Activated naive CD8-positive, alpha-beta T cell (primary cell): ENCODE measurements around the gene KCNH4.
"Not testable (repeated sequence)": the region's sequence is repeated elsewhere in the genome, so short reads cannot be mapped to it uniquely, and the experiment has no call there.

Experiments used
- H3K27ac Mint-ChIP-seq: one replicate; pipeline ENCODE4 v1.8.0; 2021; ENCODE audit warnings: mixed read lengths
- H3K27me3 Mint-ChIP-seq: one replicate; pipeline ENCODE4 v1.8.0; 2021; ENCODE audit warnings: mixed read lengths
- H3K36me3 Mint-ChIP-seq: one replicate; pipeline ENCODE4 v1.8.0; 2021; ENCODE audit warnings: mixed read lengths
- H3K4me1 Mint-ChIP-seq: one replicate; pipeline ENCODE4 v1.8.0; 2021; ENCODE audit warnings: low read depth, mixed read lengths
- H3K4me3 Mint-ChIP-seq: one replicate; pipeline ENCODE4 v1.8.0; 2021; ENCODE audit warnings: mild to moderate bottlenecking, mixed read lengths
- H3K9me3 Mint-ChIP-seq: one replicate; pipeline ENCODE4 v1.8.0; 2021; ENCODE audit warnings: low read depth, mixed read lengths

The KCNH4 gene

DNA sequence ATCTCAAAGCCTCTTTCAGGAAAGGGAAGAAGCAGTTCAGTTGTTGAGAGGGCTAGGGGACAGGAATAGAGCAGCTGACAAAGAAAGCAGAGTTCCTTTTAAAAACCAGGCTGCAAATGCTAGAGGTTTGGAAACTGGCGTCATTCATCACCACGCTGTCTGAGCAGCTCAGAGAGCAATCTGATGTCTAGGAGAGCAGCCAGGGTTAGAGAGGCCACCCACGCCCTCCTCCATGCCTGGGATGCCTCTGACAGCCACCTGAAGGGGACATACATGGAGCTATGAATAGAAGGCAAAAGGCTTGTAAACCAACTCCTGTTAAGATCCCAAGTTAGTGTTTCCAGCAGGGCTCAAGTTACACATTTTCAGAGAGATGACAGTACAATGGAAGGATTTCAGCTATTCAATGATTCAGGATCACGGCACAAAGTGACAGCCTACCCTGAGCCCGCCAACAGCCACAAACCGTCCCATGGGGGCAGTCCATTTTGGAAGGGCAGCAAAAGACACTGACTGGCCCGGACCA is 38.5 kb downstream of the KCNH4 start:
- Mint-ChIP-seq H3K9me3 (no peaks in the 10 kb centered on the region), H3K4me1 (peaks cover 38% of the 10 kb centered on the region), H3K36me3 (peaks cover 2% of the 10 kb centered on the region), H3K27ac (no peak overlapping the region), H3K27me3 (no peaks in the 10 kb centered on the region), H3K4me3 (no peak overlapping the region)

GRCh38 chr17:42141382-42141781 is 39.6 kb downstream of the KCNH4 start:
- Mint-ChIP-seq H3K36me3 (peaks cover 2% of the 10 kb centered on the region), H3K27ac (no peak overlapping the region), H3K27me3 (no peaks in the 10 kb centered on the region), H3K4me1 (peaks cover 35% of the 10 kb centered on the region), H3K9me3 (no peaks in the 10 kb centered on the region), H3K4me3 (no peak overlapping the region)

DNA sequence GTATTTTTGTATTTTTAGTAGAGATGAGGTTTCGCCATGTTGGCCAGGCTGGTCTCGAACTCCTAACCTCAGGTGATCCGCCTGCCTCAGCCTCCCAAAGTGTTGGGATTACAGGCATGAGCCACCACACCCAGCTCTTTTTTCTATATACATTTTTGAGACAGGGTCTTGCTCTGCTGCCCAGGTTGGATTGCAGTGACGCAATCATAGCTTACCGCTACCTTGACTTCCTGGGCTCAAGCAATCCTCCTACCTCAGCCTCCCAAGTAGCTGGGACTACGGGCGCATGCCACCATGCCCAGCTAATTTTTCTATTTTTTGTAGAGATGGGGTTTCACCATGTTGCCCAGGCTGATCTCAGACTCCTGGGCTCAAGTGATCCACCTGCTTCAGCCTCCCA is 40.3 kb downstream of the KCNH4 start:
- H3K4me3 Mint-ChIP-seq, H3K27ac Mint-ChIP-seq, H3K36me3 Mint-ChIP-seq, H3K9me3 Mint-ChIP-seq, H3K27me3 Mint-ChIP-seq: not testable (repeated sequence)
- H3K4me1 Mint-ChIP-seq = peaks cover 37% of the 10 kb centered on the region

DNA sequence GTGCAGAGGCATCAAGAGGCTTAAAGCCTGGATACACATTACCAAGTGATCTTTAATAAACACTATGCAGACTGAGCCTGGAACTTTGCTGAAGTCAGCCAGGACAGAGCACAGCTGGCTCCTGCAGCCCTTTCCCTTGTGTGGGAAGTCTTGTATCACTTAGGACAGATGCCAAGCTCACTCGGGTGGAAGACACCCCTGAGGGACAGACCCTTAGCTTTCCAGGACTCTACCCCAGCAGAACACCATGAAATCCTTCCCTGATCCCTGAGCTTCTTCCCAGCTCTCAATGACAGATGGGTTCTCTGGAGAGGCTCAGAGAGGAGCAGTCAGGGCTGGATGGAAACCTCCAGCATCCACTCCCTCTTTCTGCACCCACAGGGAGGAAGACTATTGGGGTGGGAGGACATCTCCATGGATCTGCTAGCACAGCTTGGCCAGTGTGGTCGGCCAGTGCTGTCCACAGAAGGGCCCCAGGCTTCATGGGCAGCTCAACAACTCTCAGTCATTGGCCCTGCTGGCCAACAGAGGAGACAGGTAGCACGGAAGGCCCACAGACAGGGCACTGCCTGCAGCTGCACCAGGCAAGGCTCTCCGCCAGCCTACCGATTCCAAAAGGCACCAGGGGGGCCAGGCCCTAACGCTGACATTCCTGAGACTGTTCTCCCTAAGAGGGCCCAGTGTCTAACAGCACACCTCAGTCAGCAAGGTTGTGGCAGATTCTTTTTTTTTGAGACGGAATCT is 42.0 kb downstream of the KCNH4 start:
- H3K27me3 Mint-ChIP-seq = no peaks in the 10 kb centered on the region
- no peak overlapping the region for H3K4me3 Mint-ChIP-seq
- peaks cover 49% of the 10 kb centered on the region for H3K4me1 Mint-ChIP-seq
- H3K36me3 Mint-ChIP-seq = peaks cover 2% of the 10 kb centered on the region
- H3K27ac Mint-ChIP-seq = no peak overlapping the region
- no peaks in the 10 kb centered on the region for H3K9me3 Mint-ChIP-seq

DNA sequence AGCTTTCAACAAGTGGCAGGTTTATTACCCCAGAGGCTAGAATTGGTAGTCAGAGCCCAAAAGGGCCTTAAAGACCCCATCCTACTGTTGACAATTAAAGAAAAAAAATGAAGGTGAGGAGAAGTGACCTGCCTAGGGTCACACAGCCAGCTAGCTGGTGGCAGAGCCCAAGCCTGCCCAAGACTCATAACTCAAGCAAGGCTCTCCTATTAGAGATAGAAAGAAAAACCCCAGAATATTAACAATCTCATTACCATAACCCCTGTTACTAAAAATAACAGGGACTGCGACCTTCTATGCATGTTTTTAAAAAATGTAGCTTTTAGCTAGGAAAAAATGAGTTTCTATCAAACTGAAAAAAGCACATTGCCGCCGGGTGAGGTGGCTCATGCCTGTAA is 44.3 kb downstream of the KCNH4 start:
- H3K4me1 Mint-ChIP-seq = peaks cover 57% of the 10 kb centered on the region
- H3K27ac Mint-ChIP-seq = peak overlapping the region; percentile 28
- H3K4me3 Mint-ChIP-seq = no peak overlapping the region
- H3K9me3 Mint-ChIP-seq = no peaks in the 10 kb centered on the region
- H3K27me3 Mint-ChIP-seq = no peaks in the 10 kb centered on the region
- peaks cover 2% of the 10 kb centered on the region for H3K36me3 Mint-ChIP-seq

DNA sequence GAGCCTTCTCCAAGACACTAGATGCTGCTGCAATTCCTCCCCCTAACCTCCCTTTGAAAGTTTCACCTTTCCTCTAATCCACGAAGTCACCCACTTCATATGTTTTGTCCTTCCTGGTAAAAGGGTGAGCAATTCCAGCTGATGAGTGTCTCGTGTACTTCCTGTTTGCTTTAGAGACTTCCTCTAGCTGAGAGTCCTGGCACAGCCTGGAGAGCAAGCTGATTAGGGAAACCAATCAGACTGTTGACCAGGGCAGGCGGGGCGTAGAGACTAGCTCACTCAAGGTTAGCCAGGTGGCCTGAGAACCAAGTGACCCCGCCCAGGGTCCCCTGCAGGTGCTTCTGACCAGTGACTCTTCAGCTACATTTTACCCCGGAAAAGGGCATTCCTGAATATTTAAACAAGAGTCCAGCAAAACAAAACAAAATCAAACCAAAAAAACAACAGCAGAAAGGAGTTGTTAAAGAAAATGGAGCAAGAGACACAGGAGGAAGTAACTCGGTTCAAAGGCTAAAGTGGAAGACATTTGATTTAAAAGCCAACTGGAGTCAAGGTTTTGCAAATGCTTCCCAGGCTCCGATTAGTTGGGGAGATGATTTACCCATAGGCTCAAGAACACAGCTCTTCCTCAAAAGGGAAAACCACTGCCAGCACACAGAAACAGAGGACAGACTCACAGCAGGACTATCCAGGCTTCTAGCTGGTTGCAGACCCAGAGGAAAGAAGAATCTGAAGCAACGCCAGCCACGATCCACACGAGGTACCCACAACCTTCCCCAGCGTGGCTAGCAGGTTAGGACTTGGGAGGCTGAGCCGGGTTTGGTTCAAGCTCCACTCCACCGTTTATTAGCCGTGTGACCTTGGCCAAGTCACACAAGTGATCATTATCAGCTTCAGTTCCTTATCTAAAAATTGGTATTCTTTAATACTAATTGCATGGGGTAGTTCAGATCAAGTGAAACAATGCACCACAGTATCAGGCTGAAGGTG is 45.0 kb downstream of the KCNH4 start:
- Mint-ChIP-seq H3K9me3 (no peaks in the 10 kb centered on the region), H3K27me3 (no peaks in the 10 kb centered on the region), H3K4me1 (peaks cover 55% of the 10 kb centered on the region), H3K4me3 (no peak overlapping the region), H3K27ac (peak overlapping the region; percentile 34), H3K36me3 (peaks cover under 1% of the 10 kb centered on the region)

GRCh38 chr17:42135151-42135550 is 45.8 kb downstream of the KCNH4 start:
- Mint-ChIP-seq H3K4me1 (peaks cover 58% of the 10 kb centered on the region), H3K27ac (peak overlapping the region; percentile 34), H3K4me3 (no peak overlapping the region), H3K27me3 (no peaks in the 10 kb centered on the region), H3K9me3 (no peaks in the 10 kb centered on the region), H3K36me3 (no peaks in the 10 kb centered on the region)

DNA sequence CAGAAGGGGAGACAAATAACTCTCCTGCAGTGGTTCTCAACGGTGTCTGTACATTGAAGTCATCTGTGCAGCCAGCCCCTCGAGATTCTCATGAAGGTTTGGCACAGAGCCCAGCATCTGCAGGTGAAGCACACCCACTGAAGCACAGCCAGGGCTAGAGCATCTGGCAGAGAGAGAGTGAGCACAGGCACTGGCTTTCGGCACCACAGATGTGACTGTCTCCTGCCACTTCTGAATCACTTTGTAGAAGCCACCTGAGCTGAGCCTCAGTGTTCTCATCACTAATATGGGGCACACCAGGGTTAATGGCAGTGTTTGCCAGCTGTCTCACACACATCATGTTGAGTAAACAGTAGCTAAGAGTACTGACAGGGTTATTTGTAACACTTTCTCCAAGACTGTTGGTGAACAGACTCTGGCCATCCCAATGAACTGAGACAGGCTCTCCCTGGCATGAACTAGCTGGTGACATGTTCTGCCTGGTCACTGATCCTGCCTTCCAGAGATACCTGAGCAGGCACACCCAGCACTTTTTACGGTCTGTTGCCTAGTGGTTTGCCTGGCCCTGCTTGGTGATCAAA is 47.4 kb downstream of the KCNH4 start:
- no peaks in the 10 kb centered on the region for H3K36me3 Mint-ChIP-seq
- no peaks in the 10 kb centered on the region for H3K9me3 Mint-ChIP-seq
- peak overlapping the region; percentile 82 for H3K27ac Mint-ChIP-seq
- H3K4me3 Mint-ChIP-seq = peak overlapping the region; percentile 24
- H3K27me3 Mint-ChIP-seq = no peaks in the 10 kb centered on the region
- H3K4me1 Mint-ChIP-seq = peaks cover 56% of the 10 kb centered on the region

- no peaks in the 10 kb centered on the region for H3K9me3 Mint-ChIP-seq
- H3K4me1 Mint-ChIP-seq = peaks cover 52% of the 10 kb centered on the region
- no peaks in the 10 kb centered on the region for H3K27me3 Mint-ChIP-seq
- peaks cover 2% of the 10 kb centered on the region for H3K36me3 Mint-ChIP-seq
- peak overlapping the region; percentile 82 for H3K27ac Mint-ChIP-seq
- peak overlapping the region; percentile 46 for H3K4me3 Mint-ChIP-seq
Measured at GRCh38 chr17:42132941-42133340, 48.0 kb downstream of the KCNH4 start.

DNA sequence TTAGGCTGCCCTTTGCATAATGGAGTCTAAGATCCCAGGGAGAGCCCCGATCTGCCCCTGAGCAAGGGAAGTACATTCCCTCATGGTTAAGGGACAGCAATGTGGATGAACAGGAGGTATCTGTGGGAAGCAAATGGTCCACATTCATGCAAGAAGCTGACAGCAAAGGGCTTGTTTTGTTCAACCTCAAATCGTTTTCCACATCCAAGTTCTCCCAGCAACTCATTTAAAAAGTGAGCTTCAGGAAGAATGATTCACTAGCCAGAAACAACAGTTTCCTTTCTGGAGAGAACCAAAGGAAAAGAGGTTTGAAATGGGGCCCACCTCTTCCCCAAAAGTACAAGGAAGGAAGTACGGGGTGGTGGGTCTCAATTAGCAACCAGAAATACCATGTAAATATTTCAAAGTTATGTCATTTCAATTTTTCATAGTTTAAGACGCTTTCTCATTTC is 48.9 kb downstream of the KCNH4 start:
- no peak overlapping the region for H3K4me3 Mint-ChIP-seq
- peaks cover 4% of the 10 kb centered on the region for H3K36me3 Mint-ChIP-seq

GRCh38 chr17:42131232-42131631 is 49.7 kb downstream of the KCNH4 start:
- Mint-ChIP-seq H3K9me3 (no peaks in the 10 kb centered on the region), H3K4me1 (peaks cover 45% of the 10 kb centered on the region), H3K27ac (peak overlapping the region; percentile 87), H3K27me3 (no peaks in the 10 kb centered on the region), H3K4me3 (no peak overlapping the region), H3K36me3 (peaks cover 5% of the 10 kb centered on the region)

More for the DNA sequence above, 48.9 kb downstream of the KCNH4 start:
- Mint-ChIP-seq H3K27ac (no peak overlapping the region), H3K4me1 (peaks cover 51% of the 10 kb centered on the region), H3K9me3 (no peaks in the 10 kb centered on the region), H3K27me3 (no peaks in the 10 kb centered on the region)

DNA sequence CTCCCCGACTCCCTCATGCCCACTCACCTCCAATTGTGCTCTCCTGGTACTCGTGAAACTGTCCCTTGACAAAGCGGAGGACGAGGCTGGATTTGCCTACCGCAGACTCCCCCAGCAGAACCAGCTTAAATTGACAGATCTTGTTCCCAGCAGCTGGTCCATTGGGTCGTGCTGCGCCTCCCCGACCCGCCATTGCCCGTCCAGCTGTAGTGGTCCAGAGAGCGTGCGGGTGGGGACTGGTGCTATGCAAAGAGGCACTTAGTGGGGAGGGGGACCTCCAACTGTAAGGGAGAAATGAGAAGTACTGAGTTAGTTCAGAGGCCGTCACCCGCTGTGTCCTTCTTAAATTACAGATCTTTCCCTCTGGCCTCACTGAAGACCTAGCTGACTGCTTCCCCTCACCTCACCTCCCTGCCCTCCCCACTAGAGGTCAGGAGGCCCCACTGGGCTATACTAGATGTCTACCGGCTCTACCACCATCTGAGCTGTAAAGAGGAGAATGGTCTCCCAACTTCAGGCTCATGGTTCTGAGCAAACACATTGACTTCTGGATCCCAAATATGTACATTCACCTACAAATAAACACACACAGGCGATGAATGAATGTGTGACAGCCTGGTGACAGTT is 50.5 kb downstream of the KCNH4 start:
- H3K27me3 Mint-ChIP-seq = no peaks in the 10 kb centered on the region
- H3K9me3 Mint-ChIP-seq = no peaks in the 10 kb centered on the region
- peaks cover 40% of the 10 kb centered on the region for H3K4me1 Mint-ChIP-seq

GRCh38 chr17:42129109-42129837 is 51.7 kb downstream of the KCNH4 start:
- peaks cover 32% of the 10 kb centered on the region for H3K4me1 Mint-ChIP-seq
- H3K36me3 Mint-ChIP-seq = peaks cover 5% of the 10 kb centered on the region
- no peaks in the 10 kb centered on the region for H3K27me3 Mint-ChIP-seq
- H3K9me3 Mint-ChIP-seq = no peaks in the 10 kb centered on the region
- H3K27ac Mint-ChIP-seq = no peak overlapping the region
- H3K4me3 Mint-ChIP-seq = no peak overlapping the region

More for the DNA sequence above, 50.5 kb downstream of the KCNH4 start:
- Mint-ChIP-seq H3K4me3 (no peak overlapping the region), H3K27ac (peak overlapping the region; percentile 85), H3K36me3 (peaks cover 5% of the 10 kb centered on the region)

DNA sequence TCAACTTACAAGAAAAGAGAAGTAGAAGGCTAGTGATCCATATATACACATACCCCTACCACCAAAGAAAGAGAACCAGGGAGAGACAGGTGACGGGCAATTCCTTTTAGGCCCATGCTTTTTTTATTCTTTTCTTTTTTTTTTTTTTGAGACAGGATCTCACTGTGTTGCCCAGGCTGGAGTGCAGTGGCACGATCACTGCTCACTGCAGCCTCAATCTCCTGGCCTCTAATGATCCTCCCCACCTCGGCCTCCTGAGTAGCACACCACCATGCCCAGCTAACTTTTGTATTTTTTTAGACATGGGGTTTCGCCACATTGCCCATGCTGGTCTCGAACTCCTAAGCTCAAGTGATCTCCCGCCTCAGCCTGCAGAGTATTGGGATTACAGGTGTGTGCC is 53.5 kb downstream of the KCNH4 start:
- Mint-ChIP-seq H3K36me3 (peaks cover 5% of the 10 kb centered on the region), H3K27ac (no peak overlapping the region), H3K4me3 (no peak overlapping the region), H3K27me3 (no peaks in the 10 kb centered on the region), H3K9me3 (no peaks in the 10 kb centered on the region), H3K4me1 (peaks cover 15% of the 10 kb centered on the region)
